CMK (cell line): ENCODE data around the gene PKDREJ.
"Not testable (repeated sequence)": the region's sequence is repeated elsewhere in the genome, so short reads cannot be mapped to it uniquely, and the experiment has no call there.

Experiments
- DNase-seq: peaks from one replicate; pipeline ENCODE4 v3.0.0-alpha.2; 2010; ENCODE audit warnings: low read depth

PKDREJ gene

DNA sequence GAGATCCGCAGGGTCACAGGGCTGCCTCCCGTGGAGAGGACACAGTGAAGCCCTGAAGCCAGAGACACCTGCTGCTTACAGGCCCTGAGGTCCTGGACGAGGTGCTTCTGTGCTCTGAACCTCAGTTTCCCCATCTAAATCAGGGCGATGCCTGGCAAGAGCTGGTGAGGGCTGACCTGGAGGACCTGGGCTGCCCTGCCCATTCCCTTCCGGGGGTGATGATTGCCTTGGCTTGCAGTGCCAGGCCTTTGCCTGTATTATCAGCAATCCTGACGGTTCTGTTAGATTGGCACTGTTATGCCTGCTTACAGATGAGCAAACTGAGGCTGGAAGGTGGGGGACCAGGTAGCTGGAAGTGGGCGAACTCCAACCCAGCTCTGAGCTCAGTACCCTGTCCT, 25.7 kb upstream of the PKDREJ start:
- no peak for DNase-seq

DNA sequence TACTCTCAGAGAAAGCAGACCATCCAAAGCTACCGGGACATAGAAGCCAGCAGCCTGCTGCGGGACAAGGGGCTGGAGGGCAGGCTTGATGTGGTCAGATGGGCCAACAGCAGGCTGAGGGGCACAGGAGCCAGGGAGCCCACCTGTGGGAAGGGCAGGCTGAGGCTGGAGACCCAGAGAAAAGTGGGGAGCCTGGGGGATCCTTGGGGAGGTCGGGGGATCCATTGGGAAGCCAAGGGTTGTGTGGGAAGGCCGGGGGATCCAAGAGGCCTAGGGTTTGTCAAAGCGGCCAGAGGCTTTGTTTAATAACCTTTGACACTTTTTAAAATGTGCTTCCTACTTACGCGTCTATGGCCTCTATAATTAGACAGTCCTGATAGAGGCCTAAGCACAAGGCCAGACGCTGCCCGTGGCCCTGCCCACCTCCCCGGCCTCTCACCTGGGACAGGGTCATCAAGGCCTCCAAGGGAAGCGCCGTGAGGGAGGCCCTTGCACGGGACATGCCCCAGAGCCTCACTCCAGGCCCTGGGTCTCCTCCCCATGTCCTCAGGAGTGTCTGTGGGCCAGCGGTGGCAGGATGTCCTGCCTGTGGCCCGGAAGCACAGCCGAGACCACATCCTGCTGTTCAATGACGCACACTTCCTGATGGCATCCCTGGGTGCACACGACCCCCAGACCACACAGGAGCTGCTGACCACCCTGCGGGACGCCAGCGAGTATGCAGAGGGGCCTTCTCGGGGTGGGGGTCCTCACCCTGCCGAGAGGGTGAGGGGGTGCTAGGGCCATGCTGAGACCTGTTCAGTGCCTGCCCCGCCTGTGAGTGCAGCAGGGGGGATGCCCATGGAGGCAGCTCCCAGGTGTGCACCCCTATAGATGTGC, 25.0 kb upstream of the PKDREJ start:
- DNase-seq, result peak; percentile 83

DNA sequence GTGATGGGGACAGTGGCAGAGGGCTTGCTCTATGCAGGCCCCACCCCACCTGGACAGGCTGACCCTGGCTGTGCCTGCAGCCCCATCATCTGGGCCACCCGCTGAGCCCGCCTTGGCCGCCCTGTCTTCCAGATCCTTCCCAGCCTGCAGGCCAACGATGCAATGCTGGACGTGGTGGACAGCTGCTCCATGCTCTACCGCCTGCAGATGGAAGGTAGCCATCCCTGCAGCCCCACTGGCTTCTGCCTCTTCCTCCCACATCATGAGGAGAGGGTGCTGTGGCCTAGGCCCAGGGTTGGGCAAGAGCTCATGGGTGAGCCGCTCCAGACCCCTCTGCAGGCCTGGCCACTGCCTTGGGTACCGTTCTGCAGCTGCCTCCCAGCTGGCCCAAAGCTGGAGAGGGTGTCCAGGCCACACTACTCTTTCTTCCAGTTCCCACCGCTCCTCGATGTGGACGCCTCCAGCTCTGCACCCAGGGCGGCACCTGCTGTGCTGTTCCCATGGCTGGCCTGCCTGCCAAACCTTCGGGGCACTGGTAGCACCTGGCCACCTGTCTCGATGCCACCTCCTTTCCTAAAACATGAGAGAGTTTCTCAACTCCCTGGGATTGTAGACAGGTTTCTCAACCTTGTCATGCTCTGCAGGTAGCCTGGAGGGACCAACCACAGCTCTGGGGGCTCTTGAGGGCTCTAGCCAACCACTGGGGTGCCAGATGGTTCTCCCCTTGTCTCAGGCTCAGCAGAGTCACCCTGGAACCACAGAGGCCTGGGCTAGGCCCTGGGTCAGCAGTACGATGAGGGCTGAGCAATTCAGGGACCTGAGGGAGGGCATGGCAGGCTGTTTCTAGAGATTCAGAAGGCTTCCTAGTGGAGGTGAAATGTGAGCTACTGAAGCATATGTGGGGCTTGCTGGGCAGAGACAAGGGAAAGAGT, 24.1 kb upstream of the PKDREJ start:
- DNase-seq, result no peak

DNA sequence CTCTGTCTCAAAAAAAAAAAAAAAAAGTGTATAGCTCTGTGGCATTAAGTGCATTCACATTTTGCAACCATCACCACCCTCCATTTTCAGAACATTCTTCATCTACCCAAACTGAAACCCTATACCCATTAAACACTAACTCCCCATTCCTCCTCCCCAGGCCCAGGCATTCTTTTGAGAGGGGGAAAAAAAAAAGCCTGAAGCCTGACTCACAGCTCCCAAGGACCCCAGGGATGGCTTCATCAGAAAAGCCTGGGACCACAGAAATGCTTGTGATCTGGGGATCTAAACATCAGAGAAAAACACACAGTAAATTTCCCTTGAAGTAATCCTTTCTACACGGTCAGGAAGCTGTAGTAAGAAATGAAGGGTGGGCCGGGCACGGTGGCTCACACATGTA, 22.9 kb upstream of the PKDREJ start:
- no peak for DNase-seq

DNA sequence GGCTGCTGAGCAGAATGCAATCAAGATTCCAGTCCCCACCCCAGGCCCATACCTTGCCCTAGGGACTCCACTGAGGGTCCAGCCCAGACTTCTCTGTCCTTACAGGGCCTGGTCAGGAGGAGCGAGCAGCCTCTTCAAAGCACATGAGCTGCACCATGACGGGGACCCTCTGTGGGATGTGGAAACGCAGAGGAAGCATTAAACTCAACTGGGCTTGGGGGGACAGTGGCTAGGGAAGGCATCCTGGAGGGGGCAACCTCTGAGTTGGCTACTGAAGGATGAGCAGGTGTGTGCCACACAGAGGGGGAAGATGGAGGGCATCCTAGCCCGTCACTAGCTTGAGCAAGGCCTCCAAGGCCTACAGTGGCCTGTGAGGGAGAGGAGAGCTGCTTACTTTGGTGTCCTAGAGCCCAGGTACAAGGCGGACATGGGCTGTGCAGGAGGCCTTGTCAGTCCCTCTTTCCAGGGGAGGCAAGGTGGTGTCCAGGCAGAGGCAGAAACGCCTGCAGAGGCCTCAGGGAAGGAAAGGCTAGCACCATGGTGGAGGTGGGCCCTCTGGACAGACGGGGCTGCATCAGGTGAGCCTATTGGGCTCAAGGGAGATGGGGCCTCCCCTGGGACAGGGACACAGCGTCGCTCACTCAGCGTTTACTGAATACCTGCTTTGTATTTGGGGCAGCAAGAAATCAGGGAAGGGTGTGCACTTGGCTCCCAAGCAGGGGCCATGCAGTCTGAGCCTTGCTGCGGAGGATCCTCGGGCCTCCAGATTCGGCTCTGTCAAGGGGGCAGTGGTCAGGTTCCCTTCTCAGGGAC, 18.9 kb upstream of the PKDREJ start:
- no peak for DNase-seq

DNA sequence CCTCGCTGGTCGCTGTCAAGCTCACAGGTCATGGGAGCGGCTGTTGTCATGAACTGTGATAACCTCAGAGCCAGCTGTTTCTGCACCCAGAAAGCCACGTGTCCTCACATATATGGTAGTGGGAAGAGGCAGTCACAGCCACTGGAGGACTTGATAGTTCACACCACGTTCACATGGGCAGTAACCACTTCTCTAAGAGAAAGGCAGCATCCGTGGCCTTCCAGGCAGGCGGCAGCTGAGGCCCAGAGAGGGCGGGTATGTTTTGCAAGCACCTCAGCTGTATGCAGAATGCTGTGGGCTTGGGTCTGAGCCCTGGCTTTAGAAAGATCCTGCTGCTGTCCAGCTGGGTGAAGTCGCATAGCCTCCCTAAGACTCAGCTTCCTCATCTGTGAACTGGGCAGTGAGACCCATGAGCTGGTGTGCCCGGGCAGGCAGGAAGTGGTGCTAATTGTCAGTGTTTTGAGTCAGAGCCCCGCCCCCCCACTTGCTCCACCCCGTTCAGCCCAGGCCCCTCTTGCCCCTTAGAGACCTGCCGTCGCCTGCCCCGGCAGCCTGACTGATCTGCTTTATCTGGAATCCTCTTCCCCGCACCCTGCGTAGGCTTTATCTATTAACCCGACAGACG, 18.0 kb upstream of the PKDREJ start:
- no peak for DNase-seq

DNA sequence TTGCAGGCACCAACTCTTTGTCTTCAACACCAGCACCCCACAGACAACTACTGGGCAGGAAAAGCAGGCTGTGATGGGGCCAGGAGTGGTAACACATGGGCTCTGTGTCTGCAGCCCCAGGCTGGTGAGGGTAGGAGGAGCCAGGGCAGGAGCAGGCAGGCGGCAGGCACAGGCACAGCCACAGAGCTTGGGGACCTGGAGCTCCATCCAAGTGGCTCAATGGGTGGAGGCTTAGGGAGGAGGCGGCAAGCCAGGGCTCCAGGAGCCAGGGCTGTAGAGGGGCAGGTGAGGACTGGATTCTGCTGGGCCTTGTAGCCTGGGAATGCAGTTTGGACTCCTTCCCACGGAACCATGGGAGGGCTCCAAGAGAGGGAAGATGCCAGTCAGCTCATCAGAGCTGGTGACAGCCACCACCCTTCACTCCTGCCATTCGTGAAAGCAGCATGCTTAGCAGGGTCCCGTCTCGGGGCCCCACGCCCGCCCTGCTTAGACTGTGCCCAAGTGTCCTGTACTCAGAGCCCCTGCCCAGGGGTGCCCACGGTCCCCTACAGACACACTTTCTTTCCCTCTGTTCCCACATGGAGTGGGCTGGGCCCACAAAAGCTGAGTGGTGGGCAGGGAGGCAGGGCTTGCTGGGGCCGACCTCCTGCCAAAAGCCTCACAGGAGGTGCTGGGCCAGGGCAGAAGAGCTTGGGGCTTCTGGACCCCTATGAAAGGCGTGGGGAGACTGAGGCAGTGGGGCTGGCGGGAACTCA, 17.1 kb upstream of the PKDREJ start:
- DNase-seq, result no peak

DNA sequence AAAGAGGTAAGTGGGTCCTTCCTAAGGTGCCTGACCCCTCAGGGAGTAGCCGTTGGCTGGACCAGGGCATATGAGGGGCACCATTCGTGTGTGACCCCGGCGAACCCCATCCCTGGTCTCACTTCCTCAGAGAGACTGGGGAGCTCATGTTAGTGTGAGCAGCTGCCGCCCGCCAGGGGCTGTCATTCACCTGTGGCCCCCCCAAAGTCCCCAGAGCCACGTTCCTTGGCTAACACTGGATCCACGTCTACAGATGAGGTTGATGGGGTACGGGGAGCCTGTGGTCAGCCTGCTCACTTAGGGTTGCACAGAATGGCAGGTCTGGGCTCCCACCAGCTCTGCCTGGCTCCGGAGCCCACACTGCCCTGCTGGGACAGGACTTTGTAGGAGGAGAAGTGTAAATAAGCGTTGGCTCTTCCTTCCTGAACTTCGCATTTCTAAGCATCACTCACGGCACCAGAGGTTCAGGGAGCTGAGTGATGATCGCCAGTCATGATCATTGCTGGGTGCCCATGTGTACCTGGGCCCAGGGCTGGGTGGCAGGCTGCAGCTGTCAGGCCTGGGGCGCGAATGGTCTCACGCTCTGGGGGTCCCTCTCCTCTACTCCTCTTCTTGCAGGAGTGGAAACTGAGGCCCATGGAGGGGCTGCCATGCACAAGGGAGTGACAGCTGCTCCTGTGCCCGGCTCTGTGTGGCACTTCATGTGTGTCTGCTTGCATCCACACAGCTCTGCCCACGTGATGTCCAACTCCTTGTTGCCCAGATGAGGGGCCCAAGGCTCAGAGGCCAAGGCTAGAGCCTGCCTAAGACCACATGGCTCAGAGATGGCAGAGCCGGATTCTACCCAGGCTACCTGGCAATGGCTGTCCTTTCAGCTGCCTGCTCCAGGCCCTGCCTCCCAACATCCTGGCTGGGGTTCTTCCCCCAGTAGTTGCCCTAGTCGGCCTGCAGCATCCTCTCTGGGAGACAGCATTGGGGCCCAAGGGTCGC, 15.8 kb upstream of the PKDREJ start:
- no peak for DNase-seq

DNA sequence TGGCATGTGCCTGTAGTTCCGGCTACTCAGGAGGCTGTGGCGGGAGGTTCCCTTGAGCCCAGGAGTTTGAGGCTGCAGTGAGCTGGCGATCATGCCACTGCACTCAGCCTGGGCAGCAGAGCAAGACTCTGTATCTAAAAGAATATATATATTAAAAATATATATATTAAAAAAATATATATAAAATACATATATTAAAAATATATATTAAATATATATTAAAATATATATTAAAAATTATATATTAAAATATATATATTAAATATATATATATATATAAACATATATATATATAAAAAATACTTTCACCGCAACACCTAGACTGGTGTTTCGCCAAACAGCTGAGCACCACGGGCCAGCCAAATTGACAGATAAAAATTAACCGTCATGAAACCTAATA, 13.4 kb upstream of the PKDREJ start:
- no peak for DNase-seq

DNA sequence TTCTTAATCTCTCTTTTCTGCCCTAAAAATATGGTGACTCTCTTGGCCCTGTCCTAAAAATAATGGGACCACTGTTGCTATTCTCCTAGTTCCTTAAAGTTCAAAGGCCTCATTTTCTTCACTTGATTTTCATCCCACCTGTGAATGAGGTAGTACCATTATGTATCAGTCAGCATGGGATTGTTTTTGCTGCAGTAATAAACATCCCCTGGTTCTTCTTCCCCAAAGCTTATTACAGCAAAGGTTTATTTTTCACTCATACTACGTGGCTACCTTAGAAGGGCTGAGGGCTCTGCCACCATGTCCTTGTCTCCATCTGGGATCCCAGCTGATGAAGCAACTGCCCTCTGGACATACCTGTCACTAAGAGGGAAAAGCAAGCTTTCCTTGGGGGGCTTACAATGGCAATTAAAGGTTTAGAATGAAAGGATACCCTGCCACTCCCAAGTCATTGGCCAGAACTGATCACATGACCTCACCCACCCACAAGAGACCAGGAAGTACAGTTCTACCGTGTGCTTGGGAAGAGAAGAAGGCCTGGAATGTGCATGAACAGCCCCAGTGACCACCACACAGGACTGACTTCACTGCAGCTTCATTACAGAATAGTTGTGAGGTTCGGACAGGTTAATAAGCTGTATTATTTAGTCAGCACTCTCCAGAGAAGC, 12.4 kb upstream of the PKDREJ start:
- no peak for DNase-seq

DNA sequence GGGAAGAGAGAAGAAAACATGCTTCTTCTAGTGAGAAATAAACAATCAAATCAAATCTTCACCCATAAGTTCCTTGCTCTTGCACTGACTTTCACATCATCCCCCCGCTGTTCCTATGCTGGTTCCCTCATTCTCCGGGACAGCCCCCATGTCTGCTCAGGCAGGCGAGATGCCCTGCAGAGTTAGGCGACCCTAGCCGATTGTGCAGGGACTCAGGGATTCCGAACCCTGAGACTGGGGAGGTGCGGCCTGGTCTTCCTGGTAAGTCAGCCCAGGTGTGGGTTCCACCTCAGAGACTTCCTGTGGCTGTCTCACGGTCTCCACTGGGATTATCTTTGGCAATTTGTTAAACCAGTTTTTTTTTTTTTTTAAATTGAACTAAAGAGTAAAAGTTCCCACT, 11.2 kb upstream of the PKDREJ start:
- no peak for DNase-seq

DNA sequence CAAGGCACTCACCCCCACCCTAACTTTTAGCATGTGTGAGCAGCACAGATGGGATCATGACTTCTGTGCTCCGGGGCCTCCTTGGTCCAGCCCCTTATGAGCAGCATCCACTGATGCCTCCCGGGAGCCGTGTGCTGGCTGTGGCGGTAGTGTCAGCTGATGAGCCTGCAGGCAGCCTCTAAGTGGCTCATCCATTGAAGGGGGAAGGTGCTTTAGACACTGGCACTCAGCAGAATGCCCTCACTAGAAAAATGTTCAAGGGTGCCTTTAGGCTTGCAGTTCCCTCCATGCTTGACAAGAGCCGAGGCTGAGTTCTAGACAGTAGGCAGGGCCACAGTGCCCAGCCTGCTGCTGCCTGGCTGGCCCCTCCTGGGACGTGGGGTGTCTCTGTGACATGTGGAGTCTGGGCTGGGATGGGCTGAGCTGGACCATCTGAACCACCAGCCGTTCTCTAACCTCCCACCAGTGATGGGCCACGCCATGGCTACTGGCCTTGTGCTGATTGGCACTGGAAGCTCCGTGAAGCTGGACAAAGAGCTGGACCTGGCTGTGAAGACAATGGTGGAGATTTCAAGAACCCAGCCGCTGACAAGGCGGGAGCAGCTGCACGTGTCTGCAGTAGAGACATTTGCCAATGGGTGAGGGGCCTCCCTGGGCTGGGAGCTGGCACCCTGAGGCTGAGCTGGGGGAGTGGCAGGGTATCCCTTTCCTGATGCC, 10.4 kb upstream of the PKDREJ start:
- DNase-seq, result no peak

DNA sequence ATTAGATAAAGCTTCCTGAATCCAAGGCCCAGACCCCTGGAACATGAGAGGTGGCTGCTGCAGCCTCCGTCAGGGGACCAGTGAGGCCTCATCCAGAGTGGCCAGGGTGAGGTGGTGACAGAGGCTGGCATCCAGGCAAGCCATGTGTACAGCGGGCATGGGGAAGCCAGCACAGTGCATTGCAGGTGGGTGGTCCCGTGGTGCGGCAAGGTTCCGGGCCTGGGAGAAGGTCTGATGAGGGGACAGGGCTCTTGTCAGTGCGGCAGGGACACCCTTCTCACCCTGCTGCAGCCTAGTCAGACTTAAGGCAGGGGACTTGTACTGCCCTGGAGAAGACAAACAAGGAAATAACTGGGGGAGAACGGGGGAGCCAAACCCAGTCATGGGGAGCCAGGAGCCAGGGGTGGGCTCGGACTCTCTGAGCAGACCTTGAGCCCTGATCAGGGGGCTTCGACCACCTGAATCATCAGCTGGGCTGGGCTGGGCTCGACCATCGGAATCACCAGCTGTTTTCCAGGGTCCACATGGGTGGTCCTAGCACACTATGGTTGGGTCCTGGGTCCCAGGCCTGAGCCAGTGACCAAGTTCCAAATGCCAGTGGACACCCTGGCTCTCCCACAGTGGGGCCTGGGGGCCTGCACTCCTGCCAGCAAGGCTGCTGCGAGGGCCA, 9.8 kb upstream of the PKDREJ start:
- DNase-seq, result no peak

DNA sequence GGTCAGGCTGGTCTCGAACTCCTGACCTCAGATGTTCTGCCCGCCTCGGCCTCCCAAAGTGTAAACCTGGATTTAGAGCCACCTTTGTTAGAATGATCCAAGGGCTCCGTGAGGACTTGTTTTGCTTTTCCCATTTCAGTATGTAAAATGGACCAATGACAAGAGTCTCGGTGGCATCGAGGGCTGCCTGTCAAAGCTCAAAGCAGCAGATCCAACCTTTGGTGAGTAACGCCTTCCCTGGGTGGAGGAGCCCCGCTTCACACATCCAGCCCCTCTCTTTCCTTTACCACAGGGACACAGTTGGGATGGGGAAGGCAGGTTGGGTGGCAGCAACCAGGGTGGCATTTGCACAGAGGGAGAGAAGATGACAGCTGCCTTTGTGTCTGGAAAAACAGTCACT, 9.1 kb upstream of the PKDREJ start:
- DNase-seq, result no peak

DNA sequence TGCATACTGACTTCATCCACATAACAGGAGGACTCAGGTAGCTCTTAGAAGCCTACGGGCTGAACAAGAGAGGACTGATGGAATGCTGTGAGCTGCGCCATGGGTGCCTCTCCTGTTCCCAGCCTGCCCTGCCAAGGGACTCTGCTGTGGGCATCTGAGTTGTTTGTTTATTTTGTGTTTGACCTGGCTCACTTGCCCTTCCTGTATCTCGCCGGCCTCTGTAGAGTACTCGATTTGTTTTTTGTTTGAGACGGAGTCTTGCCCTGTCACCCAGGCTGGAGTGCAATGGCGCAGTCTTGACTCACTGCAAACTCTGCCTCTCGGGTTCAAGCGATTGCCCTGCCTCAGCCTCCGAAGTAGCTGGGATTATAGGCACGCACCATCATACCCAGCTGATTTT, 6.4 kb upstream of the PKDREJ start:
- no peak for DNase-seq

DNA sequence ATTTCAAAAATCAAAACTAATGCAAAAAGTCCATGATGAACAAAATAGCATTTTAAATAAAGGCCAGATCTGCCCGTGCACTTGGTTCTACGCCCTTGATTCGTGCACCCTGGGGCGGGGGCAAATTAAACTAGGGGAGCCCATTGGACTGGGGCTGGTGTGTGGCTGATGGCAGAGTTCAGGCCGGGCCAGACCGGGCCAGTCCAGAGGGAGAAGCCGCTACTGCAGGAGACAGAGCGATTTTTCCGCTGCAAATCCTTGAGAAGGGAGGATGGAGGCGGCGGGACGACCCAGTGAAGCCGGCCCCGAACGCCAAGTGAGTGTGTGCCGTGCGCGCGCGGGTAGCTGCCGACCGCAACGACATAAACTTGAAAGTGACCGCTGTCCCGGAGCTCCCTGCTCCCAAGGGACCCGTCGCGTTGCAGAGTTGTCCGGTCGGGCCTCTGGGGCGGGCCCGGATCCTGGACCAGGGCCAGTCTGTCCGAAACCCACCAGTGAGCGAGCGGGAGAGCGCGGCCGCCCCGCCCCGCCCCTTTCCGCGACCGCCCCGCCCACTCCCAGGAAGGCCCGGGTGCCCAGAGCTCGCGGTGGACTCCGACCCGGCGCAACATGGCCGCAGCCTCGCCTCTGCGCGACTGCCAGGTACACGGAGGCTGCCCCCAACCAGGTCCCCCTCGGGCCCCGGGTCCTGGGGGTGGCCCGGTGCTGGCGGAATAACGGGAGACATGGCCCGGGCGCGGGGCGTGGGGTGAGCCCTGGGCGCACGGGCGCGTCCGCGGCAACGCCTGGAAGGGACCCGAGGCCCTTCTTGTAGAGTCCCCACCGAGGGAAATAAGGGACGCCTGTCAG, 4.5 kb upstream of the PKDREJ start, which contains the start of gene TTC38:
TSS of gene TTC38 (plus strand) at position 578 of the 849 bp plus-strand sequence. CDS start at position 610, 32 bp downstream.
- peak; percentile 84 for DNase-seq

DNA sequence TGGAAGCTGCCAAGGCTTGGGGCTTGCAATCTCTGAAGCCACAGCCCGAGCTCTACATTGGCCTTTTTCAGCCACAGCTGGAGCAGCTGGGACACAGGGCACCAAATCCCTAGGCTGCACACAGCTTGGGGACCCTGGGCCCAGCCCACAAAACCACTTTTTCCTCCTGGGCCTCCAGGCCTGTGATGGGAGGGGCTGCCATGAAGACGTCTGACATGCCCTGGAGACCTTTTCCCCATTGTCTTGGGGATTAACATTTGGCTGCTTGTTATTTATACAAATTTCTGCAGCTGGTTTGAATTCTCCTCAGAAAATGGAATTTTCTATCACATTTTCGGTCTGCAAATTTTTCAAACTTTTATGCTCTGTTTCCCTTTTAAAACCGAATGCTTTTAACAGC, 2.5 kb upstream of the PKDREJ start:
- not testable (repeated sequence) for DNase-seq
